GM19025 (cell line): ENCODE data around the gene HOXA9.

Experiments
- ATAC-seq: cut with Tn5 transposase; IDR thresholded peaks from one replicate; pipeline ENCODE4 v1.9.1; 2021; ENCODE audit warnings: mild to moderate bottlenecking, low read depth, moderate library complexity; ENCODE audit not compliant: unreplicated experiment

The HOXA9 gene

DNA sequence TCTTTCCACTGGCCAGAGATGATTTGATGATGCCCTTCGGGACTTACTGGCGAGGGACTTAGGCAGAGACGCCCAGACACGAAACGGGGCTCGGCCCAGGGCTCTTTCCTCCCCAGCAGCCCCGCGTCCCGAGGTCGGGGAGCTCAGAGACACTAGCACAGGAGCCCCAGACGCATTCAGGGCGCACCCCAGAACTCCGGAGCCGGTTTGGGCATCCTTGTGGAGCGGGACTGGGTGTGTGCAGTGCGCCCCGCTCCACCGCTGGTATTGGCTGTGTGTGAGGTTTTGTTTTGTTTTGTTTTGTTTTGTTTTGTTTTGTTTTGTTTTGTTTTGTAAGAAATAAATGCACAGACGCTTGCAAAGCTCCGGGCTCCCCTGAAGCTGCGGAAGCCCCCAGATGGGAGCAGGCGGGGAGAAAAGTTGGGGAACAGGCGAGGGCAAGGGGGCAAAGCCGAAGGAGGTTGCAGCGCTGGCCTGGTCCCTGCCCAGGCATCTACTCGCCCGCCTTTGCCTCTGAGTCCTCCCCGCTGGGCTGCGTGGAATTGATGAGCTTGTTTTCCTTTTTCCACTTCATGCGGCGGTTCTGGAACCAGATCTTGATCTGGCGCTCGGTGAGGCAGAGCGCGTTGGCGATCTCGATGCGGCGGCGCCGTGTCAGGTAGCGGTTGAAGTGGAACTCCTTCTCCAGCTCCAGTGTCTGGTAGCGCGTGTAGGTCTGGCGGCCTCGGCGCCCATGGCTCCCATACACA, 20.0 kb downstream of the HOXA9 start:
- ATAC-seq, result no peak

GRCh38 chr7:27144781-27145164, 20.6 kb downstream of the HOXA9 start:
- no peak for ATAC-seq

DNA sequence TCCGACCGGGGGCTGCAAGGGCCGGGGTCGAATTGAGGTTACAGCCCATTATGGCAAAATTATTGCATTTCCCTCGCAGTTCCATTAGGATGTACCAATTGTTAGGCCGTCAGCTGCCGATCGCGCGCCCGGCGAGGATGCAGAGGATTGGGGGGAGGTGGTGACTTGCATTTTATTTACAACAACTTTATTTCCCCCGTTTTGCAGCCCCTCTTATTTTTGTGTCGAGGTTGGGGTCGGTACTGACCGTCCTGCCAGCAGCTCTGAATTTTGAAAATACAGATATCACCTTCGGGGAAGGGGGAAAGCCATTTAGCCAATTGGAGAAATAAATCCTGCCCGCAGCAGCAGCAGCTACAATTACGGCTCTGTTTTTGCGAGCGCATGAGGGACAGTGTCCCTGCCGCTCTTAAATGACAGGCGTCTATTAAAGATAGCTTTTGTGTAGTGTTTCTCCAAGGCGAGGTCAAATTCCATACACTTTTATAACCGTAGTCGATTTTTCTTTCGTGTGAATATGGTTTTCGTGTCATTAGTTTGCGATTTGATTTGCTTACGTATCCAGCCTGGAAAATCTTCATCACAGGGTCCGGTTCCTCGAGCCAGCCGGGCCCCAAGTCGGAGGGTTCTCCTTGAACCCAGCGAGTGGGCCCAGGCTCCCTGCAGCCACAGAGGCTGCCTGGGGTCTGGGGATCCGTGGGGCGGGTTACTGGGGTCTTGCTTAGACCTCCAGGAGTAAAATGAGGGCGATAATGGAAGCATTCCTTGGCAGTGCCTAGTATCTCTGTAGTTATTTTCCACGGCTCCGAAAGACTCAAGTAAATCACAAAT, 21.2 kb downstream of the HOXA9 start:
- no peak for ATAC-seq

GRCh38 chr7:27143023-27143949, 22.1 kb downstream of the HOXA9 start, which contains the start of gene HOXA5:
HOXA5 (minus strand) TSS chr7:27143681; CDS start chr7:27143607, 74 bp downstream.
- ATAC-seq, result no peak

GRCh38 chr7:27142580-27143022, 22.7 kb downstream of the HOXA9 start:
- ATAC-seq, result no peak

- ATAC-seq, result no peak
Measured at GRCh38 chr7:27141923-27142579, 23.3 kb downstream of the HOXA9 start.

- no peak for ATAC-seq
Measured at GRCh38 chr7:27141137-27141922, 24.0 kb downstream of the HOXA9 start.

- no peak for ATAC-seq
Measured at GRCh38 chr7:27140126-27140857, 25.0 kb downstream of the HOXA9 start.

DNA sequence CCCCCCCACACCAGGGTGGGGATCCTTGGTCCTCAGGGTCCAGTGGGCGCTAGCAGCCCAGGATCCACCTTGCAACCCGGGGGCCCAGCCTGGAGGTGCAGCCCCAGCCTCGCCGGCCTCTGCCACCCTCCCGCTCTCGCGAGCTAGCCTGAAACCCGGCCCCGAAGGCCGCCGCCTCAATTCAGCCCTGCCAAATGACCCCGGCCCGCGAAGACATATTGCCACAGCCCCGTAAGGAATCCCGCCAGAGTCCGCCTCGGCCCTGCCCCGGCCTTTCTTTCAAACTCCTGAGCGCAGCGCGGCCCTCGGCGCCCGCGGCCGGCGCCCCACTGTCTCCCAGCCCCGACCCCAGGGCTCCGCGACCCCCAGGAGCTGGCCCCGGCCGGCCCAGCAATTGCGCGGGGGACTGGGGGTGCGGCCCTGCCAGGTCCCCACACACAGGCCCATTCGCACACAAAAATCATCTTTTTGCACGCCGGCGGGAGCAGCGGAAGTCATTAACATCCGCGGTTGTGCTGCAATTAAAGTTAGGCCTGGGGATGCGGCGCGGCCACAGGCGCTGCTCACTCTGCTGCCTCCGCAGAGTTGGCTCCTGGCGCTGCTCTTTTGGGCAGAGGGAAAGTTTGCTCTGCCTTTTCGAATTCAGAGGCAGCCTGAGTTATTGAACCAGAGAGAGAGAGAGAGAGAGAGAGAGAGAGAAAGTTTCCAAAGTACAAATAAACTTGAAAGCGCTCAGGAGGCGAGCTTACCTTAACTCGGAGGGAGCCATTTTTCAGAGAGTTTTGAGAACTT, 25.8 kb downstream of the HOXA9 start:
- no peak for ATAC-seq

- ATAC-seq, result no peak
Measured at GRCh38 chr7:27138985-27139333, 26.4 kb downstream of the HOXA9 start.

- no peak for ATAC-seq
Measured at GRCh38 chr7:27138472-27138871, 26.9 kb downstream of the HOXA9 start.

DNA sequence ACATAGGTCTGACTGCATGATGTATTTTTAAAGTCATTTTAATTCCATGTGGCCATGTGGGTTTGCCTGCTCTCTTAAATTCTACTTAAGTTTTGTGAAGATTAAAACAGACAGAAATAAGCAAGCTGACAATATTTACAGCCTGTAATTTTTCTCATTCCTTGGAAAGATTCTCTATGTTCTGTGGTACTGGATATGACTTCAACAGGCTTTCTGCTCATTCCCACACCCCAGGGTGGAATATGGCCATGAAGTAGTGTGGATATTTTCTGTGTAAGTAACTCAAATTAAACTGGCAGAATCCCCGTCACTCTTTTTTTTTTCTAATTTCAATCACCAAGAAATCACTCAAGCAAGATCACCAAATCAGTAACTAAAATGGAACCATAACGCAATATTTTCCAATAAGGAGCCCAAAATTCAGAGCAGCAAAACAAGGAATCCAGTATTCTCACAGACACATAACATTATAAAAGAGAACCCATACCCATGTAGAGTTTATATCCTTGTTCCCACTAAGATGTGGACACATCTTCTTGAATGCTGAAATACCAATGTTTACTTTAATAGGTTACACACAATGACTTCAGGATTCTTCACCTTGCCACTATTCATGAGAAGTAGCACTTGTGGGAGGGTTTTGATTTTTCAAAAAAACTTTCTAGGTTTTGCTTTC, 27.6 kb downstream of the HOXA9 start:
- ATAC-seq, result no peak

DNA sequence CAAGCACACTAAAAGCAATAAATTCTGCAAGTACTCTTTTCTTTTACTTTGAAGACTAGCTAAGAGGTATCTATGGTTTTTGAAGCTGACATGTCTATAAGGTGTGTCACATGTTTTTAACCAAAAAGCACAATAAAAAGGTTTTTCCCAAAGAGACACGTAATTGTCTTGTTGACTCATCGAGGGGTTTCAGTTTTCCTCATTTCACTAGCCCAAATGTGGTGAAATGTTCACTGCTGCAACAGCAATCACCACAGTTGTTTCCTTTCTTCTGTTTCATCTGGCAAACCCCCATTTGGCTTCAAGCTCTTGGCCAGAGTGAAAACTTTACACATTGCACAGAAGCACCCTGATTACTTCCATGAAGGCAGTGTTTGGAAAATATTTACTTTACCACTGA, 30.9 kb downstream of the HOXA9 start:
- ATAC-seq, result no peak

DNA sequence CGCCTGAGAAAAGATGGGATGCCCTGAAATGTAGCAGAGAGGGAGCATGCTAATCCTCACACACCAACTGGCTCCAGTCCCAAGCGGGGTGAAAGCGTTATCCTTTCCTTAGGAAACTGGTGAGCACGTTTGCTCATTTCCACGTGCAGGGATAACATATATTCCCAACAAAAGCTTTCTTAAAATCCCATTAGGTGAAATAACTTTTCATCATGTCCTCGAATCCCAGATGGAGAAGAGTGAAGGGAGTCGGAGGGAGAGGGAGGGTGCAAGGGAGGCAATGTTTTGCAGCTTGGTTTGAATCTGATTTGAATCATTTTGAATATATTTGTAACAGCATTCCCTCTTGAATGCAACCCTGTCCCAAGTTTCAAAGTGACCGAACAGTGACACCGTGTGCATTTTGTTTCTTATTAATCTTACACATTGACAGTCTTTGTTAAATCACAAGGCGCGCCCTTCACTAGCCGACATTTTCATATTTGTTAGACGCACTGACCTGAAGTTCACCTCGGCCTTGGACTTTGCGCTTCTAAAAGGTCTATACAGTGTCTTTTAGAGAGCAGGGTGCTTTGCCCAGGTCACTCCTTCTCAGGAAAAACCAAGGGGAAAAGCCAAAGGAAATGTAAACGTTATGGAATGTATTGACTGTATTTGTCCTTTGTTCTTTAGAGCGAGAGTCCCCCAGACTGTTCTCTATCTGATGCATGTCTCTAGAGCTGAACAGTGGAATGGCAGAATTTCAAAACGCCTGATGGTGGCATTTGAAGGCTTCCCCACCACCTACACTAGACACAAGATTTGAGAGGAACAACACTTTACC, 31.7 kb downstream of the HOXA9 start:
- ATAC-seq, result no peak

DNA sequence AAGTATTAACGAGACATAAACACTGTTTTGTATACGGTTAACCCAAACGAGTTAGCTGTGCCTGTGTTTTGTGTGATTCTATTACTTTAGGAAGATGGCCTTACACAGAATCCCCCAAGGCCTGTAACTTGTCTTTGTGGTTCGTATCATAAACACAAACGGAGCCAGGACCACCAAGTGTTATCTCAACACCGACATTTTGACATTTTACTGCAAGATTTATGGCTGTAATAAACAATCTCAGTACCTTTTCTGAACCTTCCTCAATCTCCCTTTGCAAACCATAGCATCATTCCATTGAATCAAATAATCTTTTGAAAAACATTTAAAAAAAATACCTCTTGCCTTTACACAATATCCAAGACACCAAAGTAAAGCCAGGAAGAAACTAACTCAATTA, 32.4 kb downstream of the HOXA9 start:
- no peak for ATAC-seq

GRCh38 chr7:27132214-27132613, 33.1 kb downstream of the HOXA9 start:
- no peak for ATAC-seq

DNA sequence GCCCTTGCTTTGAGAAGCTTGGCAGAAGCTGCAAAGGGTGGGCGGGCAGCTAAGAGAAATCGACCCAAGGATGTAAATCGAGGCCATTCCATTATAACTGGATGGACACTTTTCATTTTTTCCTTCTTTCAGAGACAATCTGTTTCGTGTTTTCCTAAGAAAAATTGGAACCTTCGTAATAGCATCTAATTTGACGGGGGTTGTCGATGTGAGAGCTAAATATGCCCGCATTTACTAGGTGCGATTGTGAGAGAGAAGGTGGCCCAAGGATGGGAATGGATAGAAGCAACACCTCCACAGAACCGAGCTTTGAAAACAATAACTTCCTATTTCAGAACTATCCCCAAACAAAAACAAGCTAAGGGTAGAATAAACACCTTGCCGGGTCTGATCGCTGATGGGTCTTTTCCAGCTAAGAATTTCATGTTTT, 33.9 kb downstream of the HOXA9 start:
- ATAC-seq, result no peak
